ENCODE results near the gene UPK3BL2.
"Not testable (repeated sequence)": the region's sequence is repeated elsewhere in the genome, so short reads cannot be mapped to it uniquely, and the experiment has no call there.

Gene UPK3BL2

DNA sequence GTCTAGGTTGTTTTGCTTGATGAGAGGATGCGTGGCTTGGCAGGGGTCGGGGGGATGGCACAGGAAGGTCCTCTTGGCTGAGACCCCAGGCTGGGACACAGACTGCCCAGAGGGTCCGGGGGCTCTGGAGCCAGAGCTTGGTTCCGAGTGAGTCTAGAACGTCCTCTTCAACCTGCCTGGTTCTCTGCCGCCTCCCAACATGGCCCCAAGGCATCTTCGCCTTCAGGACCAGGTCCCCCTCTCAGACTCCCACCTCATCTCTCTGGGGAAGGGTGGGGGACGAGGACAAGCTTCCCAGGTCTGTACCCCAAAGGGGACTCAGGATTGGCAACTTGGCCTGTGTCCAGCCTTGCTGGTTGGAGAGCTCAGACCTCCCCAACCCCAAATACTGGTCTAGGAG is 1.4 kb downstream of the UPK3BL2 start:
- not testable (repeated sequence) for H3K4me3 ChIP-seq (ENCODE audit: control insufficient read depth, low read depth, low read length); DNase-seq (ENCODE audit: low read depth)

DNA sequence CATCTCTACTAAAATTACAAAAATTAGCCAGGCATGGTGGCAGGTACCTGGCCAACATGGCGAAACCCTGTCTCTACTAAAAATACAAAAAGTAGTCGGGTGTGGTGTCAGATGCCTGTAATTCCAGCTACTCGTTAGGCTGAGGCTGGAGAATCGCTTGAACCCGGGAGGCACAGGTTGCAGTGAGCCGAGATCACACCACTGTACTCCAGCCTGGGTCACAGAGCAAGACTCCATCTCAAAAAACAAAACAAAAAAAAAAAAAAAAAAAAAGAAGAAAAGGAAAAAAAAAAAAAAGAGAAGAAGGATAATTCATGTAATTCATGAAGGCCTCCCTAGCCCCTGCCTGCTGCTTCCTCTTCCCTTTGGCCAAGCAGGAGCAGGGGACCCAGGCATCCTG is 2.9 kb downstream of the UPK3BL2 start:
- not testable (repeated sequence) for DNase-seq (ENCODE audit: low read depth); H3K4me3 ChIP-seq (ENCODE audit: control insufficient read depth, low read depth, low read length)

DNA sequence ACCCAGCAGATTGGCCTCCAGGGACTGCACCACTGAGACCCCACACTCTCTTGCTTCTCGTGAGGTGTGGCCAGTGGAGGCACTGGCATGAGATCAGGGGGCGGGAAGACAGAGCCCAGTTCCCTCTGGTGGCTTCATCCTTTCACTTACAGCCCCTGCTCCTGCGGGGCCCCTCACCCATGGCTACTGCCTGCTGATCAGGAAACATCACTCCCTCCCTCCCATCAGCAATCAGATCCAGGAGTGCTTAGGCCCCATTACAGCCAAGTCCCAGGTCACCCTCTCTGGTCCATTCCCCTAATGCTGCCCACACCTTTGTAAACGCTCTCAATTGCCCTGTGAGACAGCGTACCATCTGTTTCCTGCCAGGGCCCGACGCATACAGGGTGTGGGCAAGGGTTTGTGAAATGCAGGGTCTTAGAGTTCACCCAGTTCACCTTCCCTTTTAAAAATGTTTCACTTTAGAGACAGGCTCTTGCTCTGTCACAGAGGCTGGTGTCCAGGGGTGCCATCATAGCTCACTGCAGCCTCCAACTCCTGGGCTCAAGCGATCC is 8.4 kb downstream of the UPK3BL2 start:
- DNase-seq (ENCODE audit: low read depth); H3K4me3 ChIP-seq (ENCODE audit: control insufficient read depth, low read depth, low read length): not testable (repeated sequence)

DNA sequence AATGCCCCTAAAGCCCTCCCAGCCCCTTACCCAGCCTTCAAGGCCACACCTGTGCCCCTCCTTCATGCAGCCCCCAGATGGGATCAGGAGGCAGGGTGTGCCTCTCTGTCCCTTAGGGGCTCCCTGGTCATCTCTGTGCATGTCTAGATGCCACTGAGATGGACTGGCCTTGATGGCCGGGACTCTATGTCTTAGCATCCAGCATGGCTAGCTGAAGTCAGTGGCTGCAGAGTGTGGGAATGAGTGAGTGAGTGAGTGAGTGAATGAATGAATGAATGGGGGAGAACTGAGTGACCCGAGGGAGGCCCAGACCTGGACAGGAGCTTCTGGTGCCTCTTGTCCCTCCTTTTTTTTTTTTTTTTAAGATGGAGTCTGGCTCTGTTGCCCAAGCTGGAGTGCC is 11.4 kb downstream of the UPK3BL2 start:
- DNase-seq (ENCODE audit: low read depth); H3K4me3 ChIP-seq (ENCODE audit: control insufficient read depth, low read depth, low read length): not testable (repeated sequence)

DNA sequence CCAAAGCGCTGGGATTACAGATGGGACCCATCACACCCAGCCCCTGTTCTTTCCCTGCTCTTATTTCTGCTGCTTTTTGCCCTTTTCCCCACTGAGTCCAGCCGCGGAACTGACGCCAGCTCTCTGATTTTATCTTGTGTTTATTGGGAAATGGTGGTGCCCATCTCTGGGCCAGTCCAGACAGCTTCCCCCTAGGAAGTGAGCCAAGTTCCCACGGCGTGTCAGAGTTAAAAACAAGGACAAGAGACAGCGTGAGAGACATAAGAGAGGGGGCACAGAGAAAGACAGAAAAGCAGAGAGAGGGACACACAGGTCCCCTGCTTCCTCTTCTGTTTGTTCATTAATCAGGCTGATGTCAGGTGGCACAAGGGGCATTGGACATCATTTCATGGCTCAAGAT is 11.9 kb downstream of the UPK3BL2 start:
- not testable (repeated sequence) for H3K4me3 ChIP-seq (ENCODE audit: control insufficient read depth, low read depth, low read length); DNase-seq (ENCODE audit: low read depth)

DNA sequence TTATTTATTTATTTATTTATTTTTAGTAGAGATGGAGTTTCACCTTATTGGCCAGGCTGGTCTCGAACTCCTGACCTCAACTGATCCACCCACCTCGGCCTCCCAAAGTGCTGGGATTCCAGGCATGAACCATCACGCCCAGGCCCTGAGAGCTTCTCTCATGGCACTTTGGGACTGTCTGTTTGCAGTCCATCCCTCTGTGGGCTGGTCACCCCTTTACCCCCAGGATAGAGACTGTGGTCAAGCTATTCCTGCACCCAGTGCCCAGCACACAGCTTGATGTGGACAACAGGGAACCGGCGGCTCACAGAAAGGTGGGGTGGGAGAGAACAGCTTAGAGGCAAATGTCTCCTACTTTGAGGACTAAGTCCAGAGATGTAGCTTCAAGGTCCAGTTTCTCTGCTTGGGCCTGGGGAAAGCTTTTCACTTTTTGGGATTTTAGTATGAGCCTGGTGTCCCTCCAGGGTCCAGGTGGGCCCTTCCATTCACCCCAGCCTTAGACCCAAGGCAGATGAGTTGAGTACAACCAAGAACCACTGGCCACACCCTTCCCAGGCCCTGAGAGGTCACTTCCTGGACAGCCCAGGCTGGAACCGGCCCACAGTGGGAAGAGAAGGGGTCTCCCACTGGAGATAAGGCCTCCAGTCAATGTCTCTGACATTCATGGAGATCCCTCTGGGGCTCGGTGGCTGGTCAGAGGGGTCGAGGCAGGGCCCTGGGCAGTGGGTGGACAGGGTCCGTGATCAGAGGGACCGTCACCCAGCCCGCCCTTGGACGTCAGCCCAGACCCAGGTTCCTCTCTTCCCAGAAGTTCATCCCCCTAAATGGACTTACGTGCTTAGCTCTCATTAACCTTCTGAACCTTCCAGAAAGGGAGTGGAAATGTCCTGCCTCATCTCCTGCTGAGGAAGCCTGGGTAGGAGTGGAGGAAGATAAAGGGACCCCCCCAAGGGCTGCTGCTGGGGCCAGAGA is 15.4 kb downstream of the UPK3BL2 start:
- DNase-seq (ENCODE audit: low read depth); H3K4me3 ChIP-seq (ENCODE audit: control insufficient read depth, low read depth, low read length): not testable (repeated sequence)

DNA sequence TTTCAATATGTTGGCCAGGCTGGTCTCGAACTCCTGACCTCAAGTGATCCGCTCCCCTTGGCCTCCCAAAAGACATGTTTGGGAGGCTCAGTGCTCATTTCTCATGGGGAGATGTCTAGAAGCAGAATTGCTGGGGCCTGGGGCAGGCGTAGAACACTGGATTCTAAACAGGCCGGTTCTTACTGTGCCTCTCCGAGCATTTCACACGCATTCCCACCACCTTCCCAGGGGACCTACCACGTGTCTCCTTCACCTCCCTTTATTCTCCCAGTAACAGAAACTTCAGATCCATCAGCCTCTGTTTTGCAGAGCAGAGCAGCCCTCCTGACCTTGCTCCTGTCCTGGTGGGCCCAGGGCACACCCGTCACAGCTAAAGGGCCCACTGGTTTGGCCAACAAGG is 16.3 kb downstream of the UPK3BL2 start:
- H3K4me3 ChIP-seq (ENCODE audit: control insufficient read depth, low read depth, low read length), result not testable (repeated sequence)

DNA sequence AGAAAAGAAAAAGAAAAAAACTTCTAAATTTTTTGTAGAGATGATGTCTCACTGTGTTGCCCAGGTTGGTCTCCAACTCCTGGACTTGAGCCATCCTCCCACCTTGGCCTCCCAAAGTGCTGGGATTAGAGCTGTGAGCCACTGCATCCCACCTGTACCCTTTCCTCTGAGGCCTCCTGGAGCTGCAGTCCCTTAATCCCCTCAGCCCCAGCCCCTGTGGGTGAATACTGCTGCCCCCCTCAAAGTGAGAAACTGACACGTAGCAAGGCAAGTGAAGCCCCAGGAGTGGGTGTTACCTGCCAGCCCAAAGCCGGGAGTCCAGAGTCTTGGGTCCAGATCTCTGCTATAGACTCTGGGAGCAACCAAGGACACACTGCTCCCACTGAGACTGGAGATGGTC is 18.7 kb downstream of the UPK3BL2 start:
- not testable (repeated sequence) for H3K4me3 ChIP-seq (ENCODE audit: control insufficient read depth, low read depth, low read length); DNase-seq (ENCODE audit: low read depth)

More for the DNA sequence above, 16.3 kb downstream of the UPK3BL2 start:
- not testable (repeated sequence) for DNase-seq (ENCODE audit: low read depth)

DNA sequence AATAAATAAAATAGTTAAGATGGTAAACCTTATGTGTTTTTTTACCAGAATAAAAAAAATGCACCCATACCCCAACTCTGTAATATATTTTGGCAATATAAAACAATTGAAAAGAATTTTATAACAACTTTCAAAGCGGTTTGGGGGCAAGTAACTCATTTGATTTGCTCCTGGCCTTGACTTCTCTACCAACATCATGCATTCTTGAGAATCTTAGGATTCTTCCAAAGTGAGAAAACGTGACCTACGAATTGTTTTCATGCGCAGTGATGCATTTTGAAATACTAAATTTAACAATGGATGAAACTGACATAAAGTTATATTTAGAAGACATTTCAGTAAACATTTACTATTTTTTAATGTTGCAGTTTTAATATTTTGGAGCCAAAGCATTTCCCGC is 22.7 kb downstream of the UPK3BL2 start:
- not testable (repeated sequence) for H3K4me3 ChIP-seq (ENCODE audit: control insufficient read depth, low read depth, low read length); DNase-seq (ENCODE audit: low read depth)

DNA sequence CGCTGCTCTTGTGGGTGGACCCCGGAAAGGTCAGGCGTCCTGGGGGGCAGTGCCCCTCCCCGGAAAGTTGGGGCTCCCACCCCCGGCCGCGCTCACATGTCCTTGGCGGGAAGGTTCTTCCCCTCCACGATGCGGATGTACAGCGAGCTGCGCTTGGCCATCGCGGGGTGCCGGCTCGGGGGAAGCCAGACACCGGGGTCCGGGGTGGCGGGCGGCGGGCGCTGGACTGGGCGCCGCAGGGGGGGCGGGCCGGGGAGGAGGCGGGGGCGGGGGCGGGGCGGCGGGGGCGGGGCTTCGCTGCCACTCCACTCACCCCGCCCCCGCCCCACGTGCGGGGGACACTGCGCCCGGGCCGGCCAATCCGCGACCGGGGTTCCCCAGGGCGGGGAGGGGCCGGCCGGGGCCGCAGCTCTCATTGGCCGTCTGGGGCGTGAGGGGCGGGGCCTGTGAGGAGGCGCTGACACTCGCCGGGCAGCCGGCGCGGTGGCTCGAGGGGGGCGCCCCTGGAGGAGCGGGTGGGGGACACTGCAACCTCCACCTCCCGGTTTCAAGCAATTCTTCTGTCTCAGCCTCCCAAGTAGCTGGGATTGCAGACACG is 25.8 kb downstream of the UPK3BL2 start, which contains the start of gene RASA4B:
RASA4B (minus strand) TSS at position 228 of the 598 bp plus-strand sequence; CDS start at position 161, 67 bp downstream.
- not testable (repeated sequence) for H3K4me3 ChIP-seq (ENCODE audit: control insufficient read depth, low read depth, low read length); DNase-seq (ENCODE audit: low read depth)

DNA sequence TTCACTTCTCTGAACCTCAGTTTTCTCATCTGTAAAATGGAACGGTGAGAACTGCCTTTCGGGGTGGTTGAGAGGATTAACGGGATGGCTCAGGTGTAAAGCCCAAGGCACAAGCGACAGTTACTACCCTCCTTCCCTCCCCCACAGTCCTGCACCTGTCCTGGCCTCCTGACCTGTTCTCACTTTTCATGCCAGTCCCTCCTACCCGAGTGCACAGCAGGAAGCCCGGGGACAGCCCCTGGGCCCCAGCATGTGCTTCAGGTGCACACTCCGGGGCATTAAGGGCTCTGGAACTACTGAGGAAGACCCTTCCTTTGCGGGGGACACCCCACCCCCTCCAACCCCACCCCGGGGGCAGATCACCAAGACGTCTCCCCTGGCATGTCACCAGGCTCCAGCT is 26.5 kb downstream of the UPK3BL2 start:
- H3K4me3 ChIP-seq (ENCODE audit: control insufficient read depth, low read depth, low read length); DNase-seq (ENCODE audit: low read depth): not testable (repeated sequence)

DNA sequence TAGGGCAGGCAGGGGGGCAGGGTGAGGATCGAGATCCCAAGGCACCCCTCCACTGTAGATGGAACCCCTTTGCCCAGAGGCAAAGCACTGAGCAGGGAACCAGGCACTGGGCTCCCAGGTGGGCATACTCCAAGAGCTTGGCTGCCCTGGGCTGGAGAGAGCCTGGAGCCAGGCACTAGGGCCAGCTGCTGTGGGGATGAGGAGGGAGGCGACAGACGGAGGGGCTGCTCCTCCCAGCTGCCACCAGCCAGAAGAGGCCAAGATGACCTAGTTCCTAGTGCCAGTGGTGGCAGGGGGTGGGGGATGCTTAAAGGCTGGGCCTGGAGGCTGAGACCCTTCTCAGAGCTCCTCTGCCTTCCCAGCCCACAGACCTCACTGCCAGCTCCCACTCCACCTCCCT is 27.6 kb downstream of the UPK3BL2 start:
- DNase-seq (ENCODE audit: low read depth); H3K4me3 ChIP-seq (ENCODE audit: control insufficient read depth, low read depth, low read length): not testable (repeated sequence)

DNA sequence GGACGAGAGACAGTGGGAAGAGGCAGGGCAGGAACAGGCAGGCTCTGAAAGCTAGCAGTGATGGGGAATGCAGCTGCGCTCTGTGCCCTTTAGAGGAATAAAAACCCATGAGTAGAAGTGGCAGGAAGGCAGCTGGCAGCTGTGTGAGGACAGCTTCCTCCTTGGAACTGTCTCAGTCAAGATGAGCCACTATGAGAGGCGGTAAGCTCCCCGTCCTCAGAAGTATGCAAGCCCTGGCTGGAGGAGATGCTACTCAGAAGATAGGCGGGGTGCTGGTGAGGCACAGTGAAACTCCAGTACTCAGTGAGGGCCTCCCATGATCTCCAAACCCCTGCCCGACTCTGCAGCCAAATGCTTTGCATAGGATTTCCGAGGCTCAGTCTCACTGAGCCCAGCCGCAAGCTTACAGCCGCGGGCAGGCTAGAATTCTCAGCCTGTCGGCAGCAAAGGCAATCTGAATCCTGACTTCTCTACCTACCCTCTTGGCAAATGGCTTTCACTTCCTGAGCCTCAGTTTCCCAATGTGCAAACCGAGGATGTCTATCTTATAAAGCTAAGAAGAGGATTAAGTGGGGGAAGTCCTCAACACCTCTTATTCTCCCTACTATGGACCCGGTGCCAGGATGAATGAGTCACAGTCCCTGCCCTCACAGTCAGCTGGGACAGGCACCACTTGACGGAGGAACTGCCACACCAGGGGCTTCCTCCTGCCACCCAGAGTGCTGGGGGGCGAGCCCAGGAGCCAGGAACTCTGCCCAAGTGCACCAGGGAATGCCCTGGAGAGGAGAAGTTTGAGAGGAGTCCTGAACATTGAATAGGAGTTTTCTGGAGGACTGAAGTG is 28.4 kb downstream of the UPK3BL2 start:
- DNase-seq (ENCODE audit: low read depth); H3K4me3 ChIP-seq (ENCODE audit: control insufficient read depth, low read depth, low read length): not testable (repeated sequence)

DNA sequence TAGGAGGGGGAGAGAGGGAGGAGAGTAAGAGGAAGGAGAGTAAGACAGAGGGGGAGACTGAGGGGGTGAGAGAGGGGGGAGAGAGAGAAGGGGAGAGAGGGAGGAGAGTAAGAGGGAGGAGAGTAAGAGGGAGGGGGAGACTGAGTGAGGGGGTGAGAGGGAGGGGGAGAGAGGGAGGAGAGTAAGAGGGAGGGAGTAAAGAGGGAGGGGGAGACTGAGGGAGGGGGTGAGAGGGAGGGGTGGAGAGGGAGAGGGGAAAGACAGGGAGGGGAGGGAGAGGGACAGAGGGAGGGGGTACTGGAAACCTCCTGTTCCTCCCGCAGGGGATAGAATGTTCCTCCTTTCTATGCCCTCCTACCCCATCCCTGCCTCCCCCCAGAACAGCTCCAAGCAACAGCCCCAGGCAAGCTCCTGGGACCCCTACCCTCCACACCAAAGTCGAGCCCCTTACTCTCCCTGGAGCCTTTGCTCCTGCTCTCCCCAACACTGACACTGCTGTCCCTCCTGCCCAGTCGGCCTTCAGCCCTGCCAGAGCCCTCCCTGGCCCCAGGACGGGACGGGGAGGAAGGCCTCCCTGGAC is 30.8 kb downstream of the UPK3BL2 start:
- peak overlapping the region; percentile 44 for H3K4me3 ChIP-seq (ENCODE audit: control insufficient read depth, low read depth, low read length)
- DNase-seq (ENCODE audit: low read depth), result peak; percentile 28

DNA sequence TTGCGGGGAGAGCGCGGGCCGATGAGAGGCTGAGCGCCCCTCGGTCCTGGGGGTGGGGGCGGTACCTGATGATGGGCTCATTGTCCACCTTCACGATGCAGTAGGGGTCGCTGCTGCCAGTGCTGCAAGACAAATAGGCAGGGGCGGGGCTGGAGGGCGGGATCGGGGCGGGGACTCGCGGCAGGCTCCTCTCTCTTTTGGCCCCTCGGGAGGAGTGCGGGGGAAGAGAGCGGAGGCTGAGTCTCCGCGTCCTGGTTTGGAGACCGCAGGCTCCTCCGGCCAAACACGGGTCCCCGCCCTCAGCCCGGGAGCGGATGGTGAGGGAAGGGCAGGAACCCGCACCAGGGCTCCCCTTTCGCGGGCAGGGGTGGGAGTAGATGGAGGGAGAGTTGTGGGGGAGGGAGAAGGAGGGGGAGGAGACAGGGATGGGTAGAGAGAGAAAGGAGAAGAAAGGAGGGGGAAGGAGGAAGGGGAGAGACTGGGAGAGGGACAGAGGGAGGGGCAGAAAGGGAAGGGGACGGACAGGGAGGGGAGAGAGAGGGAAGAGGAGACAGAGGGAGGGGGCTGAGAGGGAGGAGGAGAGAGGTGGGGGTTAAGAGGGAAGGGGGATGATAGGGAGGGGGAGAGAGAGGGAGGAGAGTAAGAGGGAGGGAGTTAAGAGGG is 31.5 kb downstream of the UPK3BL2 start:
- H3K4me3 ChIP-seq (ENCODE audit: control insufficient read depth, low read depth, low read length); DNase-seq (ENCODE audit: low read depth): not testable (repeated sequence)

DNA sequence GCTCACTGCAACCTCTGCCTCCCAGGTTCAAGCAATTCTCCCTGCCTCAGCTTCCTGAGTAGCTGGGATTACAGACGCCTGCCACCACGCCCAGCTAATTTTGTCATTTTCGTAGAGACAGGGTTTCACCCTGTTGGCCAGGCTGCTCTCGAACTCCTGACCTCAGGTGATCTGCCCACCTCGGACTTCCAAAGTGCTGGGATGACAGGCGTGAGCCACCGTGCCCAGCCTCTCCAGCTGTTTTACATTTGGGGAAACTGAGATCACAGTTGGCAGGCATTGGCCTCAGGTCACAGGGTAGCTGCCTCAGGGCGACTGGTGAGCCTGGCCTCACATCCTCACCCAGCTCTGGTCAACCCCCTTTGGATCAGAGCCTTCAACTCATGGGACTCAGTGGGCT is 32.9 kb downstream of the UPK3BL2 start:
- not testable (repeated sequence) for H3K4me3 ChIP-seq (ENCODE audit: control insufficient read depth, low read depth, low read length); DNase-seq (ENCODE audit: low read depth)

DNA sequence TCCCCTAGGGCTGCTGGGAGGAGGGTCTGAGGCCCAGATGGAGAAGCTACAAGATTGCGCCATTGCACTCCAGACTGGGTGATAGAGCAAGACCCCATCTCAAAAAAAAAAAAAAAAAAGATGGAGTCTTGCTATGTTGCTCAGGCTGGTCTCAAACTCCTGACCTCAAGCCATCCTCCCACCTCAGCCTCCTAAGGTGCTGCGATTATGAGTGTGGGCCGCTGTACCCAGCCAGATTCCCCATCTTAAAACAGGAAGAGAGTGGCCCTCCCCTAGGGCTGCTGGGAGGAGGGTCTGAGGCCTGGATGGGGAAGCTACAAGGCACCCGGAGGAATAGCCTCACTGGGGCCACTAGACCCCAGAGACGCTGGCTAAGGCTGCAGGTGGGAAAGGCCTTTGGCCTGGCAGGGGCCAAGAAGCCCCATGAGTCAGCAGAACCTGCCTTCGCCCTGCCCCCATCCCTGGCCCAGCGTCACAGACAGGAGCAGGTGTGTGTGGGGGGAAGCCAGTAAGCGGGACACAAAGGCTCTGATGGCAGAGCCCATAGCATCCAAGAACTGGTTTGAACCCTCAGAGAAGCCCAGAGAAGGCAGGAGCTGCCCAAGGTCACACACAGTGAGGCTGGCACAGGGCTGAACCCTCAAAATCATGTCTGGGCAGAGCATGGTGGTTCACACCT is 35.9 kb downstream of the UPK3BL2 start:
- H3K4me3 ChIP-seq (ENCODE audit: control insufficient read depth, low read depth, low read length); DNase-seq (ENCODE audit: low read depth): not testable (repeated sequence)
